ENCODE data around the gene HHAT. TPM values are rescaled to one million over a fixed set of nuclear protein-coding genes. Genes with fewer than 3 reads are reported as not detected.
"Not testable (repeated sequence)": the region's sequence is repeated elsewhere in the genome, so short reads cannot be mapped to it uniquely, and the experiment has no call there.

The HHAT gene
- polyA plus RNA-seq, 1 experiment = 4.8 TPM

- DNase-seq (ENCODE audit: low read depth, low spot score) = no peak
- no peak for TF ChIP-seq CTCF (IDR thresholded peaks at IDR 0.05; ENCODE audit: low read depth, low read length)
- no peak overlapping the region for H3K4me3 ChIP-seq (ENCODE audit: low read depth, low read length)
- no peak overlapping the region for H3K27ac ChIP-seq (ENCODE audit: low read depth, low read length)
- peaks cover 3% of the 10 kb centered on the region for H3K27me3 ChIP-seq (ENCODE audit: control insufficient read depth, insufficient read depth, low read length)
- CTCF ChIA-PET = interaction anchor here (3.0 kb wide), 1 partner anchor 9 kb away, joined by 43 read pairs; no protein-coding TSS in a partner anchor
- H3K9me3 ChIP-seq (ENCODE audit: control insufficient read depth, insufficient read depth, low read length) = no peaks in the 10 kb centered on the region
- POLR2A ChIA-PET = no interaction called here
Observed at GRCh38 chr1:210351496-210351895, 22.8 kb downstream of the HHAT start.

GRCh38 chr1:210352575-210352974, 23.9 kb downstream of the HHAT start:
- H3K9me3 ChIP-seq (ENCODE audit: control insufficient read depth, insufficient read depth, low read length) = no peaks in the 10 kb centered on the region
- H3K4me3 ChIP-seq (ENCODE audit: low read depth, low read length) = no peak overlapping the region
- ChIA-PET POLR2A (no interaction called here), CTCF (interaction anchor here (0.6 to 0.7 kb wide), 2 partner anchors 9 to 331 kb away, joined by 4 to 5 read pairs; no protein-coding TSS in a partner anchor)
- no peak overlapping the region for H3K27ac ChIP-seq (ENCODE audit: low read depth, low read length)
- H3K27me3 ChIP-seq (ENCODE audit: control insufficient read depth, insufficient read depth, low read length) = peaks cover 3% of the 10 kb centered on the region
- no peak for TF ChIP-seq CTCF (IDR thresholded peaks at IDR 0.05; ENCODE audit: low read depth, low read length)
- no peak for DNase-seq (ENCODE audit: low read depth, low spot score)

- H3K4me3 ChIP-seq (ENCODE audit: low read depth, low read length); DNase-seq (ENCODE audit: low read depth, low spot score); H3K27ac ChIP-seq (ENCODE audit: low read depth, low read length); H3K9me3 ChIP-seq (ENCODE audit: control insufficient read depth, insufficient read depth, low read length); POLR2A ChIA-PET; H3K27me3 ChIP-seq (ENCODE audit: control insufficient read depth, insufficient read depth, low read length): not testable (repeated sequence)
- CTCF ChIA-PET = interaction anchor here (1.0 kb wide), 1 partner anchor 210 kb away, joined by 3 read pairs; no protein-coding TSS in a partner anchor
Observed at GRCh38 chr1:210354305-210354704, 25.6 kb downstream of the HHAT start.

GRCh38 chr1:210358626-210359025, 29.9 kb downstream of the HHAT start:
- POLR2A ChIA-PET = no interaction called here
- no peaks in the 10 kb centered on the region for H3K27me3 ChIP-seq (ENCODE audit: control insufficient read depth, insufficient read depth, low read length)
- DNase-seq (ENCODE audit: low read depth, low spot score) = no peak
- no peak overlapping the region for H3K4me3 ChIP-seq (ENCODE audit: low read depth, low read length)
- CTCF ChIA-PET = interaction anchor here (1.0 to 9.4 kb wide), 3 partner anchors 17 to 47 kb away, joined by 3 to 223 read pairs (median 176); no protein-coding TSS in a partner anchor
- no peaks in the 10 kb centered on the region for H3K9me3 ChIP-seq (ENCODE audit: control insufficient read depth, insufficient read depth, low read length)
- H3K27ac ChIP-seq (ENCODE audit: low read depth, low read length) = no peak overlapping the region
- no peak for TF ChIP-seq CTCF (IDR thresholded peaks at IDR 0.05; ENCODE audit: low read depth, low read length)

GRCh38 chr1:210359255-210359654, 30.6 kb downstream of the HHAT start:
- Histone ChIP-seq H3K27ac (ENCODE audit: low read depth, low read length) (no peak overlapping the region), H3K27me3 (ENCODE audit: control insufficient read depth, insufficient read depth, low read length) (peaks cover 3% of the 10 kb centered on the region), H3K9me3 (ENCODE audit: control insufficient read depth, insufficient read depth, low read length) (no peaks in the 10 kb centered on the region), H3K4me3 (ENCODE audit: low read depth, low read length) (no peak overlapping the region)
- ChIA-PET POLR2A (no interaction called here), CTCF (interaction anchor here (1.0 to 9.4 kb wide), 6 partner anchors 8 to 216 kb away, joined by 3 to 223 read pairs (median 50); no protein-coding TSS in a partner anchor)
- TF ChIP-seq CTCF (IDR thresholded peaks at IDR 0.05; ENCODE audit: low read depth, low read length) = no peak
- no peak for DNase-seq (ENCODE audit: low read depth, low spot score)
